ENCODE results near the gene CXCL8.

CXCL8 gene

DNA sequence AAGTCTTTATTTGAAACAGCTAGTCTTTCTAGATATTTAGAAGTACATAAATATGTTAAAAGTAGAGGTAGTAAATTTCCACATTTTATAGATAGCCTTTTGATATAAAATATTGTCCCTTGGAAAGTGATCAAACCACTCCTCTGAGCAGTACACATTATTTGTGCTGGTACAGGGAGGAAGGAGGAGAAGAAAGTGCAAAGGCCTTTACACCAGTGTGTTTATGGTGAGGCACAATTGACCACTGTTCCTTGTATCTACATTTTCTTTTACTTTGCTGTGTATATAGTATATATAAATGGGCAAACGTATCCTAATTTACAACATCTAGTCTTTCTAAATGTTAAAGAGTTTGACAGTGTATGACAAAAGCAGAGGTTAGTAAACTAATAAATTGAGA lies 39.9 kb downstream of the CXCL8 start:
- TF ChIP-seq CTCF (IDR thresholded peaks at IDR 0.05; ENCODE audit: low read depth, low read length): no peak

GRCh38 chr4:73780834-73781233 lies 40.5 kb downstream of the CXCL8 start:
- no peaks in the 10 kb centered on the region for H3K9me3 ChIP-seq (ENCODE audit: severe bottlenecking)
- TF ChIP-seq CTCF (IDR thresholded peaks at IDR 0.05; ENCODE audit: low read depth, low read length): no peak
- no peaks in the 10 kb centered on the region for H3K36me3 ChIP-seq
- no peak overlapping the region for H3K27ac ChIP-seq
- H3K27me3 ChIP-seq (ENCODE audit: insufficient read depth, low read depth, severe bottlenecking): no peaks in the 10 kb centered on the region
- no peak overlapping the region for H3K4me3 ChIP-seq (ENCODE audit: low read depth, low read length)
- DNase-seq: no peak

More for the DNA sequence above, 39.9 kb downstream of the CXCL8 start:
- no peaks in the 10 kb centered on the region for H3K36me3 ChIP-seq
- no peak for DNase-seq
- H3K27me3 ChIP-seq (ENCODE audit: insufficient read depth, low read depth, severe bottlenecking): no peaks in the 10 kb centered on the region
- no peaks in the 10 kb centered on the region for H3K9me3 ChIP-seq (ENCODE audit: severe bottlenecking)
- H3K4me3 ChIP-seq (ENCODE audit: low read depth, low read length): no peak overlapping the region
- no peak overlapping the region for H3K27ac ChIP-seq

- H3K4me3 ChIP-seq (ENCODE audit: low read depth, low read length): no peak overlapping the region
- DNase-seq: no peak
- TF ChIP-seq CTCF (IDR thresholded peaks at IDR 0.05; ENCODE audit: low read depth, low read length): no peak
- no peak overlapping the region for H3K27ac ChIP-seq
- H3K36me3 ChIP-seq: no peaks in the 10 kb centered on the region
- no peaks in the 10 kb centered on the region for H3K9me3 ChIP-seq (ENCODE audit: severe bottlenecking)
- H3K27me3 ChIP-seq (ENCODE audit: insufficient read depth, low read depth, severe bottlenecking): no peaks in the 10 kb centered on the region
Measured at GRCh38 chr4:73788411-73788810, 48.0 kb downstream of the CXCL8 start.

All from WERI-Rb-1 (cell line).